HG02840 (cell line): Measurements from ENCODE around the gene ERCC6L2.

Experiments used
- ATAC-seq: cut with Tn5 transposase; IDR thresholded peaks from one replicate; pipeline ENCODE4 v1.9.1; 2021; ENCODE audit warnings: mild to moderate bottlenecking, moderate library complexity, moderate number of reproducible peaks; ENCODE audit not compliant: unreplicated experiment, low FRiP score

ERCC6L2 gene

DNA sequence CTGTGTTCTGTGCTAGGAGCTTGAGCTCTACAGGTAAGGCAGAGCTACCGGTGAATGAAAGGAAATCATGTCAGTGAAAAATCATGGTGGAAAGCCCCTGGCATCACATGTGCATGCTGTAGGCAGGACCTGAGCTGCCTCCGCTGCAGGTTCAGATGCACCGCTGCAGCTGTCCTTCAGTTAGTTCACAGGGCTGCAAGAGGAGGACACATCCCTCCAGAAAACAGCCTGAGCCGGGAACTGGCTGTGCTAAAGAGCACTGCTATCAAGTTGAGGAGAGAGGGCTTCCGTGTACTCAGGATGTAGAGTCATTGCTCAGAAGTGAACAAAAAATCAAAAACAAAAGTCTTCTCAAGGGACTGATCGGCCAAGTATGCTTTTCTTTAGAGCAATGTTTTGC, 138.6 kb downstream of the ERCC6L2 start:
- no peak for ATAC-seq

GRCh38 chr9:96015876-96016686, 140.6 kb downstream of the ERCC6L2 start:
- ATAC-seq, result no peak
